Ishikawa (cell line): ENCODE results near the gene ATL1.

ENCODE experiments used
- CREB1 ChIP-seq: IDR thresholded peaks from 2 replicates; pipeline ENCODE4 v1.6.1; 2012; ENCODE audit warnings: low read depth
- FOXM1 ChIP-seq: IDR thresholded peaks from 2 replicates; pipeline ENCODE4 v1.6.1; 2012; ENCODE audit warnings: low read depth, borderline replicate concordance
- MAX ChIP-seq: IDR thresholded peaks from 2 replicates; pipeline ENCODE4 v1.6.1; 2012
- RAD21 ChIP-seq: IDR thresholded peaks from 2 replicates; pipeline ENCODE4 v1.6.1; 2012; ENCODE audit warnings: low read depth
- YY1 ChIP-seq: IDR thresholded peaks from 2 replicates; pipeline ENCODE4 v1.6.1; 2012; ENCODE audit warnings: low read depth

GRCh38 chr14:50512463-50512862 is 47.5 kb upstream of the ATL1 start:
- TF ChIP-seq CREB1 (no peak), FOXM1 (no peak), RAD21 (no peak), MAX (no peak), YY1 (no peak)
